Measurements from ENCODE around the gene TTC28.

Gene TTC28

GRCh38 chr22:28714043-28714628 lies 34.5 kb upstream of the TTC28 start:
- no peak for TF ChIP-seq CTCF (IDR thresholded peaks at IDR 0.05; ENCODE audit: insufficient read depth, low read length, missing control alignments)
- ChIA-PET CTCF (no interaction called here), POLR2A (no interaction called here)
- no peak for DNase-seq (ENCODE audit: low read depth, low spot score)
- H3K4me3 ChIP-seq (ENCODE audit: low read depth, low read length): no peak overlapping the region

DNA sequence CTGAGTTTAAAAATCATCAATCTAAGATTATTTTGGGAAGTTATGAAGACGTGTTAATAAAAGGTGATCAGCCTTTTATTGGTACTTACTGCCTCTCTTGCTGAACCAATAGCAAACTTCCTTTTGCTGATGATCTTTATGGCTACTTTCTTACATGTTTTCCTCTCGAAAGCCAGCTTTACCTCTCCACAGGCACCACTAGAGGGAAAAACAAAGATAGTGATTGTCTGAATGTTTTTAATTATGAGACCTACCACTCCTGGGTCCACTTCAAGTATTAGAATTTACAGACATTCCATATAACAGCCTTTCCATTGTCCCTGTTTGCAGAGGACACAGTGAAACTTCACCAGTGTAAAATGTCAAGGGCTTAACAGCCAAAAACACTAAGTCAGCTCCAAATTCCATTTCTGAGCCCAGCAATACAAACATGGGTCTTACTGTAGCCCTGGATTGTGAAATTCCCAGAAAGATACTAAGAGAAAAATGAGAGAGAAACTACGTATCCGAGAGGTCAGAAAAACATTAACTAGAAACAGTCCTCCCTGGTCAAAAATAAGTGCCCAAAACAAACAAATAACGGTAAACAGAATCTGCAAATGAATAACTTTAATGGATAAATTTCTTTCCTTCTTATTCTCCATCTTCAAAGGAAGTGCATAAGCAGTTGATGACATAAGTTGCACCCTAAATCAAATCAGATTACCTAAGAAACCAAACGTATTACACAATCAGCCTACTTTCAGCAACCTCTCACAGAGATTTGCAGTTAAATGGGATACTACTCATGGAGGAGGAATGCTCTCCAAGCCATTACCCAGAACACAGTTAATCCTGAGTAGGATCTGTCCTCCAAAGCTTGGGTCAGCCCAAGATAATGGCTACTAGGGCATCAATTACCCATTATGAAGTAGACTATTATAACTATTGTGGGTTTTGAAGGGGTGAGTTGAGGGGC lies 32.5 kb upstream of the TTC28 start:
- CTCF ChIA-PET: interaction anchor here (1.4 kb wide), 1 partner anchor 9 kb away, joined by 3 read pairs; no protein-coding TSS in a partner anchor
- TF ChIP-seq CTCF (IDR thresholded peaks at IDR 0.05; ENCODE audit: insufficient read depth, low read length, missing control alignments): no peak
- POLR2A ChIA-PET: interaction anchor here (2.1 kb wide), 1 partner anchor 61 kb away, joined by 9 read pairs; the partner anchor contains the start of gene CCDC117
- DNase-seq (ENCODE audit: low read depth, low spot score): peak; percentile 94
- peak overlapping the region; percentile 19 for H3K4me3 ChIP-seq (ENCODE audit: low read depth, low read length)

DNA sequence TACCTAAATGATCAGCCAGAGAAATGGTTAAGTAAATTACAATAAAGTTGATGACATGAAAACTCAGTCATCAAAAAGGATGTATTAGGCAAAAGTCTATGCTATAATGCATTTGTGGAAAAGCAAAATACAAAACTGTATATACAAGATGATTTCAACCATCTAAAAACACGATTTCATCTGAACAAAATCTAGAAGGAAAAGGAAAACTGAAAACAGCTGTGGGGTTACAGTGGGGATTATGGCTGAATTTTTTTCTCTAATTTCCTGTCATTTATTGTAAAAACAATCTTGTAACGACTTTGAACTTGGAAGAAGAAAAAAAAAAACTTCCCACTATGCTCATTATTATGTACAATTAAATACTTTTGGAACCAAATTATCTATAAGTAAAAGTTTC lies 31.7 kb upstream of the TTC28 start:
- CTCF ChIA-PET: interaction anchor here (2.0 kb wide), 1 partner anchor 11 kb away, joined by 7 read pairs; no protein-coding TSS in a partner anchor
- no peak overlapping the region for H3K4me3 ChIP-seq (ENCODE audit: low read depth, low read length)
- no peak for DNase-seq (ENCODE audit: low read depth, low spot score)
- POLR2A ChIA-PET: interaction anchor here (2.1 kb wide), 1 partner anchor 61 kb away, joined by 9 read pairs; the partner anchor contains the start of gene CCDC117
- TF ChIP-seq CTCF (IDR thresholded peaks at IDR 0.05; ENCODE audit: insufficient read depth, low read length, missing control alignments): no peak

- H3K4me3 ChIP-seq (ENCODE audit: low read depth, low read length): no peak overlapping the region
Measured at GRCh38 chr22:28710576-28711191, 31.0 kb upstream of the TTC28 start.

GRCh38 chr22:28710107-28710506 lies 30.5 kb upstream of the TTC28 start:
- no peak for TF ChIP-seq CTCF (IDR thresholded peaks at IDR 0.05; ENCODE audit: insufficient read depth, low read length, missing control alignments)
- DNase-seq (ENCODE audit: low read depth, low spot score): no peak
- H3K4me3 ChIP-seq (ENCODE audit: low read depth, low read length): no peak overlapping the region
- CTCF ChIA-PET: interaction anchor here (1.2 to 2.0 kb wide), 2 partner anchors 10 to 13 kb away, joined by 3 to 7 read pairs; no protein-coding TSS in a partner anchor
- POLR2A ChIA-PET: interaction anchor here (0.8 to 2.1 kb wide), 3 partner anchors 12 to 63 kb away, joined by 3 to 11 read pairs (median 9); partner anchors contain the start of genes CCDC117 and TTC28

More at GRCh38 chr22:28710576-28711191, 31.0 kb upstream of the TTC28 start:
- no peak for TF ChIP-seq CTCF (IDR thresholded peaks at IDR 0.05; ENCODE audit: insufficient read depth, low read length, missing control alignments)
- peak; percentile 69 for DNase-seq (ENCODE audit: low read depth, low spot score)
- ChIA-PET POLR2A (interaction anchor here (0.8 to 2.1 kb wide), 3 partner anchors 13 to 62 kb away, joined by 3 to 11 read pairs (median 9); partner anchors contain the start of genes CCDC117 and TTC28), CTCF (interaction anchor here (2.0 kb wide), 1 partner anchor 10 kb away, joined by 7 read pairs; no protein-coding TSS in a partner anchor)

Measured in AG04449 (cell line).